Natural killer cell treated with Interleukin-12 subunit alpha and Interleukin-12 subunit beta and Interleukin-15 and Interleukin-18, amount 100 ng/mL, for 72 hours (primary cell): ENCODE data around the gene TXLNB. TPM values are rescaled to one million over a fixed set of nuclear protein-coding genes. Genes with fewer than 3 reads are reported as not detected.

Experiments
- ATAC-seq, 2 donors: fragments of 150-1000 bp; cut with Tn5 transposase in 1 of 2; sonication (Bioruptor Pico), chemical (Tn5 transposase) in 1 of 2; 2 replicates each; pipeline ENCODE4 v1.10.0; 2021
- DNase-seq: peaks from one replicate; pipeline ENCODE4 v3.0.0; 2022; ENCODE audit warnings: low spot score
- H3K27ac Mint-ChIP-seq, 2 donors: 1 replicate in 1 of 2; 2 replicates in 1 of 2; pipeline ENCODE4 v1.8.0; 2022; ENCODE audit warnings: mixed read lengths in 2 of 2, mild to moderate bottlenecking in 1 of 2, moderate library complexity in 1 of 2
- H3K27me3 Mint-ChIP-seq, 2 donors: 1 replicate in 1 of 2; 2 replicates in 1 of 2; pipeline ENCODE4 v1.8.0; 2022; ENCODE audit warnings: mixed read lengths in 2 of 2
- H3K36me3 Mint-ChIP-seq: one replicate; pipeline ENCODE4 v1.8.0; 2022; ENCODE audit warnings: mixed read lengths
- H3K4me1 Mint-ChIP-seq, 2 donors: 1 replicate in 1 of 2; 2 replicates in 1 of 2; pipeline ENCODE4 v1.8.0; 2022; ENCODE audit warnings: low read depth in 2 of 2, mixed read lengths in 2 of 2, mild to moderate bottlenecking in 1 of 2
- H3K4me3 Mint-ChIP-seq: one replicate; pipeline ENCODE4 v1.8.0; 2022; ENCODE audit warnings: mixed read lengths
- H3K9me3 Mint-ChIP-seq: 2 replicates; pipeline ENCODE4 v1.8.0; 2022; ENCODE audit warnings: mixed read lengths
- total RNA-seq, 2 donors: library from RNA; stranded (reverse); gene quantifications; one replicate each; pipeline ENCODE4 v1.2.3, GENCODE V29; 2022

Gene TXLNB
- total RNA-seq, 2 donors from 2014 or later = 0.05 TPM; not detected in 1

DNA sequence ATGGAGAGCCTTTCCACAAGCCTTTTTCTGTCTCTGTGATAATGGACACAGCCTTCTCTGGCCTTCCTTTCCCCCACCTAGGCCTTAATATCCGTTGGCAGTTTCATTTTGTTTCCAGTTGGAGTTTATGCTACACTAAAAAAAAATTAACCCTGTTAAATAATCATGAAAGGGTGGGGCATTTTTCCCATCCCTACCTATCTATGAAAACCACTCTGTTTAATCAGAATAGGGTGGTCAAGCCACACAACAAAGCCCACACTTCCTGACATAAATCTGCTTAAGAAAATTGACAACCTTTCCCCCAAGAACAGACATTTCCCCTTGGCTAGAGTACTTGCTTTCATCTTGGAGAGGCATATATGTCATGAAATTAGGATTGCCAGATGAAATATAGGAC, 14.2 kb downstream of the TXLNB start:
- ATAC-seq (no peak), DNase-seq (no peak)
- Mint-ChIP-seq H3K4me1 (peaks cover 13% of the 10 kb centered on the region in 2 donors), H3K4me3 (no peak overlapping the region), H3K27me3 (no peaks in the 10 kb centered on the region), H3K9me3 (no peaks in the 10 kb centered on the region), H3K27ac (peak overlapping the region; percentile 3 to 91), H3K36me3 (no peaks in the 10 kb centered on the region)

DNA sequence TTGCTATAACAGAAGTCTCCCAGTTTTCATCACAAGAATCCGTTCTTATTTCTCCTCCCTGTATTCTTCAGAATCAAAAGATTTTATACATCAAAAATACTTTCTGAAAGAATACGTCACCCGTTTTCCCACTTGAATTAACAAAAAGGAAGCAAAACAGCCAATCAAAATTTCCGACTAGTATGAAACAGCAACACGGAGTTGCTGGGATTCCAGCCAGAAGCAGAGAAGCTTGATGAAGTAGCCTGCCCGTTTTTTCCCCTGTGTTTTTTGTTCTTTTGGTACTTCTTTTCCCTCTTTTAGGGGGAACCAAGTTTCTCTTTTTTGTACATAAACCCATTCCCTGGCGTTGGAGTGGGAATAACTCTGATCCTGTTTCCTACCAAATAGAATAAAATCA, 14.6 kb downstream of the TXLNB start:
- Mint-ChIP-seq H3K36me3 (no peaks in the 10 kb centered on the region), H3K4me1 (peaks cover 13% of the 10 kb centered on the region in 2 donors), H3K27ac (peak overlapping the region; percentile 3 to 91), H3K27me3 (no peaks in the 10 kb centered on the region), H3K9me3 (no peaks in the 10 kb centered on the region), H3K4me3 (no peak overlapping the region)
- DNase-seq (no peak), ATAC-seq (no peak)

DNA sequence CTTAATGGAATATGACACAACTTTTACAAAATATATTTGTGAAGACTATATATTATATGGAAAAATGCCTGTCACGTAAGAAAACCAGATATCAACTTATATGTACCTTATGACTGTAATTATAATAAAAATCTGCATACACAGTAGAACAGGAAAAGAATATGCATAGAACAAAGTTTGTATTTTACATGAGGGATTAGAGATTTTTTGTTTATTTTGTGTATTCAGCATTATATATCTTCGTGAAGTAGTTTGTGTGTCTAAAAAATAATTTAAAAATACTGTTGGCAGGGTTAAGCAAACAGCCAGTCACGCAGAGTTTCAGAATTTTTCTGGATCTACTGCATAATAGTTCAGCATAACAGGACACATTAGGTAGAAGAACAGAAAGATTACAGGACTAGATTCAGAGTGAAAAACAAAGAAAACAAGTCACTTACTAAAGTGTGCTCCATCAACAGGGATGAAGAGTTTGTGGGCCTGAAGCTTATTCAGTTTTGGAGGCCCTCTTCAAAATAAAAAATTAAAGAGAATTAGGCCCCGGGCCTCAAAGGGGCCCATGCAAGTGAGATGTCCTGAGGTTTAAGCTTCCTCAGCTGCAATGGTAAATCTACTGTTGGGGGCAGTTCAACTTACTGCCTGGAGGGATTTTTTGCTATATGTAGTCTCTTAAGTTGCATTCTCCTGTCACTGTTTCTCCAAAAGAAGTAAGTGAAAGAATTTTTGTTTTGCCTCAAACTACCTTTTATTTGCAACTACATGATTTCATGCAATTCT, 16.3 kb downstream of the TXLNB start:
- no peaks in the 10 kb centered on the region for H3K9me3 Mint-ChIP-seq
- no peak overlapping the region for H3K4me3 Mint-ChIP-seq
- no peak overlapping the region for H3K27ac Mint-ChIP-seq
- peaks cover 13% of the 10 kb centered on the region in 2 donors for H3K4me1 Mint-ChIP-seq
- no peaks in the 10 kb centered on the region for H3K27me3 Mint-ChIP-seq
- no peaks in the 10 kb centered on the region for H3K36me3 Mint-ChIP-seq
- no peak for ATAC-seq
- DNase-seq = no peak

DNA sequence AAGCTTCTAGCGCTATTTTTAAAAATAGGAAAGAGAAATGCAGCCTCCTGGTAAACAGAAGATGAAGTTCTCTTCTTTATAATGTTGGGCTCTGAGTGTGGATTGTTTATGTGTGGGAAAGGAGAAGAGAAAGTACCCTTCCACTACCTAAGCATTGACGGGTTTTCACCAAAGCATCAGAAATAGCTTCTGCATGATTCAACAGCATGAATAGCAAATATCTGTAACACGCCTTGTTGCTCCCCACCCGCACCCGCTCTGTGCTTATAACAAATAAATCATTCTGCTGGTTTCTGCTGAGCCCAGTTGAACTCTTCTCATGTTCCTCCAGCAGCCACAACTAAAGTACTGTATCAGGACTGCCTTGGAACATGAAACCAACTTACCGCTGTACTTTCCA, 20.7 kb downstream of the TXLNB start:
- Mint-ChIP-seq H3K4me3 (no peak overlapping the region), H3K27me3 (no peaks in the 10 kb centered on the region)

DNA sequence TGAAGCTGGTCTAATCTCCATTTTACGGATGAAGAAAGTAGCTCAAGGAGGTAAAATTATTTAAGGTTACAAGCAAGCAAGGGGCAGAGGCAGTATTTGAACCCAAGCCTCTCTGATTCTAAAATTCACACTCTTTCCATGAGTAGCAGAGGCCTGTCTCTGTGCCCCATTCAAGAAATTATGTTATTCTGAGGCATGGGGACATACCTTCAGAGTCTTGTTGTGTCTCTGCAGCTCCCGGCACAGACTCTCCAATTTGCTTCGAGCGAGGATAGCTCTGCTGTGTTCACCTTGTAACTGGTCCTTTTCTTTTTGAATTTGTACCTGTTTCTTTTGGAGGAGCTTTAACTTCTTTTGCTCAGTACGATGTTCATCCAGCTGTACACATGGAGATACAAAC, 21.5 kb downstream of the TXLNB start:
- Mint-ChIP-seq H3K27ac (no peak overlapping the region), H3K4me3 (no peak overlapping the region), H3K36me3 (no peaks in the 10 kb centered on the region), H3K4me1 (no peaks in the 10 kb centered on the region), H3K9me3 (no peaks in the 10 kb centered on the region), H3K27me3 (no peaks in the 10 kb centered on the region)
- DNase-seq (no peak), ATAC-seq (no peak)

More for the DNA sequence above, 20.7 kb downstream of the TXLNB start:
- Mint-ChIP-seq H3K4me1 (no peaks in the 10 kb centered on the region), H3K27ac (no peak overlapping the region), H3K36me3 (no peaks in the 10 kb centered on the region), H3K9me3 (no peaks in the 10 kb centered on the region)
- ATAC-seq = no peak
- DNase-seq = no peak

DNA sequence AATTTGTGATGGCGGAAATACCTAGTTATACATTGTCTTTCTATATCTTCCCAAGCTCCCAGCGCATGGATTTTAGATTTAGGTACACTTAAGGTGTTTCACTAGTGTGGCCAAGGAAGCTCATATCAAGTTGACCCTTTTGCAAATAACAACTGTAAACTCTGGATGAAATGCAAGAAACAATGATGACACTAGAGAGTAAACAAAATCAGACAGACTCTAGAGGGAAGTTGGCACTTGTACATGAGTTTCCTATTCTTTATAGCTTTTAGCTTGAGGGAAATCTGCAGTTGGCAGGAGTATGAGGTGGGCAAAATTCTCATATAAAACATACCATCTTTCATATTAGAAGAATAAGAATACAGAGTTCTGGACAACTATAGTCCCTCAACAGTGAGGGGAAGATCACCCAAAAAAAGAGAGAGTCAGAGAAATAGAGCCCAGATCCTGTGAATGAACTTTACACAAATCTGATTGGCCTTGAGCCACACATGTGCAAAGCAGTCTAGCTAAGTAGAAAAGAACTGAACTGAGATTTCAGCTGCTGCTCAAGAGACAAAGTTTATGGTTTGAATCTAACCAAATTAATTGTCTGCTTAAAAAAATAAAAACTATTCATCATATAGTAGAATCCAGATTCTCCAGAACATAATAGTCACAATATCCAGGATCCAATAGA, 26.1 kb downstream of the TXLNB start:
- ATAC-seq = no peak
- no peaks in the 10 kb centered on the region for H3K9me3 Mint-ChIP-seq
- DNase-seq = no peak
- no peak overlapping the region for H3K4me3 Mint-ChIP-seq
- peaks cover 3 to 8% of the 10 kb centered on the region in 2 donors for H3K4me1 Mint-ChIP-seq
- H3K27ac Mint-ChIP-seq = no peak overlapping the region
- no peaks in the 10 kb centered on the region for H3K27me3 Mint-ChIP-seq
- H3K36me3 Mint-ChIP-seq = no peaks in the 10 kb centered on the region

DNA sequence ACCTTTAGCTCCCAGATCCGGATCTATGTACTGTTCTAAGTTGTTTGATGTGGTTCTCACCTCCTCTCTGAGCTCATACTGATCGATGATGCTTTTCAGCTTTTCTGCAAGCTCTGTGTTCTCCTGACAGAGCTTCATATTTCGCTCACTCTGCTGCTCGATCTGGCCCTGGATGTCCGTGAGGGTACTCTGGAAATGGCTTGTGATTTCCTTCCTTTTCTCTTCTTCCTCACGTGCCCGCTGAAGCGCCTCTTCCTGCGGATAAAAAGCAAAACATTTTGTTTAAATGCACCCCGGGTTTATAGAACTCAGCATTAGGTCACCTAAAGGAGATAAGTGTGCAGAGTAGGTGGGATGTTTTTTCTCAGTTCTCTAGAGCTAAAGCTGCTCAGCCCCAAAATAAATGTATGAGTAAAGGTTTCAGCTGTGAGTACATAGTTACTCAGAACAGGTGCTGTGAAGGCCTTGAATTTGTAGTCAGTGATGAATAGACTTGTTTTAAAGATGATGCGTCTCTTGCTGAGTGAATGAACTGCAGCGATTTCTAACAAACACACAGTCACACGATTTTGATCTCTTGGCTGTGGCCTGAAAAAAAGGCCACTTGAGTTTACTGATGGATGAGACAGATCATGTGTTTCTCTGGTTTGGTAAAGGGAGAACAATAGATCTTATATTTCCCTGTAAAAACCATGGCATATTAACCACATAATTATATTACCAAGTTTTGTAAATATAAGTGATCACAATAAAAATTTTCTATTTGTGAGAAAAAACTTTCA, 29.1 kb downstream of the TXLNB start:
- Mint-ChIP-seq H3K27ac (peak overlapping the region; percentile 22 to 53), H3K9me3 (no peaks in the 10 kb centered on the region), H3K4me3 (peak overlapping the region; percentile 55), H3K27me3 (no peaks in the 10 kb centered on the region), H3K4me1 (peaks cover 3 to 8% of the 10 kb centered on the region in 2 donors), H3K36me3 (no peaks in the 10 kb centered on the region)
- ATAC-seq (peak in 1 of 2 donors; percentile 74), DNase-seq (no peak)

DNA sequence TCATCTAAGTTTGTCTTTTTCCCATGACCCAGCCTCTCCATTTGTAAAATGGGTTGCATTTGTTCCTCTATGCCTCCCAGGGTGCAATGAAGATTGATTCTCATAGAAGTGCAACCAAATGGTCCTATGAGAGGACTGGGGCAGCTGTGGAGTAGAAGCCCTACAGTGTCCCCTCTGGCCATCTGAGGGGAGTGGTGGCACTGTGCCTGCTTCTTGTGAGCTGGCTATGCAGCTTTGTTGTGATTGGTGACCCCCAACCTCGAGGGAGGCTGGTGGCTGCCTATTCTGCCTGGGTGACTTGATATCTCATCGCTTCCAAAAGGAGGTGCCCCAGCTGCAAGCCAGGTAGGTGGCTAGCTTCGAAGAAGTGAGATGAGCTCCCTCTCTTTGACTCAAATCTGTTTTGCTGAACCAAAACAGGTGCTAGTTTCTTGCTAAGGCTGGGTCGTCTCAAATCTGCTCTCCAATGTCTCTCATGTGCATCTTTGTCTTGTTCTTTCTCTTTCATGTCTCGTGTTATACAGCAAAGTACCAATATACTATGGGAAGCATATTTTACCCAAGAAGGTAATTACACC, 33.9 kb downstream of the TXLNB start:
- Mint-ChIP-seq H3K27me3 (no peaks in the 10 kb centered on the region), H3K4me3 (no peak overlapping the region), H3K36me3 (no peaks in the 10 kb centered on the region), H3K4me1 (peaks cover 3 to 8% of the 10 kb centered on the region in 2 donors), H3K27ac (no peak overlapping the region), H3K9me3 (no peaks in the 10 kb centered on the region)
- ATAC-seq (no peak), DNase-seq (no peak)

DNA sequence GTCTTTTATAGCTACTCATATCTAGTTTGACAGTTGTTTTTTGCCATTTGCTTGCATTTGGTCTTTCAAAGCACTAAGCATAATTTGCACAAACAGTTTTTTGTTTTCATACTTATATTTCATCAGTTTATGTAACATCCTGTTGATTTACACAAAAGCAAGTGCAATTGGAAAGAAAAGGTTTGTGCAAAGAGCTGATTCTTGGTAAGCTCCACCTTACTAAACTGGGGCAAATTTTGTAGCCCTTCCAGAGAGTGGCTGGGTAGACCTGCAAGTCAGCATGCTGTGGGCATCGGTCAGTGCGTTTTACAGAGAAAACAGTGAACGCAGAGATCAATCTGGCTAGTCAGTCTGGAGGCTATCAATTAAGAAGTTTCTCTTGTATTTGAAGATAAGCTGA, 34.5 kb downstream of the TXLNB start:
- Mint-ChIP-seq H3K27me3 (no peaks in the 10 kb centered on the region), H3K36me3 (no peaks in the 10 kb centered on the region), H3K9me3 (no peaks in the 10 kb centered on the region), H3K27ac (no peak overlapping the region), H3K4me3 (no peak overlapping the region), H3K4me1 (peaks cover 0 to 2% of the 10 kb centered on the region in 2 donors)
- DNase-seq (no peak), ATAC-seq (no peak)

DNA sequence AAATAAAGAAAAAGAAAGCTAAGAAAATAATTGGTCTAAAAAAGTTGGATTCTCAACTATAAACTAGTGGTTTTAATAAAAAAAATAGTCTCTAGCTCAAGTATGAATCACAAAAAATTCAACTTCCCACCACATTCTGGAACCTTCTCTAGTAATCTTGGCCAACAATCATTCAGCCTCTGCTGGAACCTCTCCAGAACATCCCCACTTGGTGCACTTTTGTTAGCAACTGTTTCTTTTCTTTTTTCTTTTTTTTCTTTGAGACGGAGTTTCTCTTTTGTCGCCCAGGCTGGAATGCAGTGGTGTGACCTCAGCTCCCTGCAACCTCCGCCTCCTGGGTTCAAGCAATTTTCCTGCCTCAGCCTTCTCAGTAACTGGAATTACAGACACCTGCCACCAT, 35.7 kb downstream of the TXLNB start:
- Mint-ChIP-seq H3K27ac (no peak overlapping the region), H3K36me3 (no peaks in the 10 kb centered on the region), H3K4me3 (no peak overlapping the region), H3K27me3 (no peaks in the 10 kb centered on the region), H3K4me1 (peaks cover 8 to 10% of the 10 kb centered on the region in 2 donors), H3K9me3 (no peaks in the 10 kb centered on the region)
- DNase-seq = no peak
- no peak for ATAC-seq

DNA sequence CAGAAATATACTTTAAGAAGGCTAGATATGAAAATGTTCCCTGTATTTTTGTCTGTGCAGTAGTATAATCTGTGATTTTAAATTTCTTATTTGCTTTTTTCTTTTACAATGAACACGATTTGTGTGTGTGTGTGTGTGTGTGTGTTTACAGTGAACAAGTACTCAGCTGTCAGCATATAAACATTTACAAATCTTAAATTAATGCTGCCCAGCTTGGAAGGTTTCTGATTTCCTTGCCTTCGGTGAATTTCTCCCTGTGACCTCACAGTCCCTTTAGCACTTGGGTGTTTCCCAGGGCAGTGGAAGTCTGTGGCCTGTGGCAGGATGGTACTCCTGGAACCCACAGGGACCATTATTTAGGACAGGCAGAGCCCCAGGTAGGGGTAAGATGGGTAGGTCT, 37.6 kb downstream of the TXLNB start:
- Mint-ChIP-seq H3K4me3 (no peak overlapping the region), H3K4me1 (peaks cover 23 to 27% of the 10 kb centered on the region in 2 donors)

DNA sequence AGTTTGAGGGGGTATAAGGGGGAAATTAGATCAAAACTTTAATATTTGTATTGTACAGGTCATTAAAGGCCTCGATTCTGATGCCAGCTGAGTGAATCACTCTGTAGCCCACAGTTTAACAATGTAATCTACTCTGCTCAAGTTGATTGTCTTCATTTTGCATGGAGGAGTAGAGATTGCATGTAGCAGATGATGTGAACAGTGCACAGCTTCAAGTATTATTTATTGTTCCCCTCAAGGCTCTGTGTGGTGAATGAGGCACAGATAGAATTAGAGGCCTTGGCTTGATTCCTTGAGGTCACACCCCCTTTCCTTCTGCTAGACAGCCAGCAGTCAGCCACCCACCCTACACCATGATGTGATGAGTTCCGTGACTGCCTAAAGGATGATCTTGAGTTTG, 38.1 kb downstream of the TXLNB start:
- H3K27me3 Mint-ChIP-seq = no peaks in the 10 kb centered on the region
- H3K9me3 Mint-ChIP-seq = peaks cover 3% of the 10 kb centered on the region
- H3K27ac Mint-ChIP-seq = no peak overlapping the region
- no peak overlapping the region for H3K4me3 Mint-ChIP-seq
- DNase-seq (no peak), ATAC-seq (no peak)
- H3K36me3 Mint-ChIP-seq = no peaks in the 10 kb centered on the region
- peaks cover 23 to 28% of the 10 kb centered on the region in 2 donors for H3K4me1 Mint-ChIP-seq

More for the DNA sequence above, 37.6 kb downstream of the TXLNB start:
- ATAC-seq (no peak), DNase-seq (no peak)
- Mint-ChIP-seq H3K9me3 (peaks cover 3% of the 10 kb centered on the region), H3K27me3 (no peaks in the 10 kb centered on the region), H3K27ac (no peak overlapping the region), H3K36me3 (no peaks in the 10 kb centered on the region)

DNA sequence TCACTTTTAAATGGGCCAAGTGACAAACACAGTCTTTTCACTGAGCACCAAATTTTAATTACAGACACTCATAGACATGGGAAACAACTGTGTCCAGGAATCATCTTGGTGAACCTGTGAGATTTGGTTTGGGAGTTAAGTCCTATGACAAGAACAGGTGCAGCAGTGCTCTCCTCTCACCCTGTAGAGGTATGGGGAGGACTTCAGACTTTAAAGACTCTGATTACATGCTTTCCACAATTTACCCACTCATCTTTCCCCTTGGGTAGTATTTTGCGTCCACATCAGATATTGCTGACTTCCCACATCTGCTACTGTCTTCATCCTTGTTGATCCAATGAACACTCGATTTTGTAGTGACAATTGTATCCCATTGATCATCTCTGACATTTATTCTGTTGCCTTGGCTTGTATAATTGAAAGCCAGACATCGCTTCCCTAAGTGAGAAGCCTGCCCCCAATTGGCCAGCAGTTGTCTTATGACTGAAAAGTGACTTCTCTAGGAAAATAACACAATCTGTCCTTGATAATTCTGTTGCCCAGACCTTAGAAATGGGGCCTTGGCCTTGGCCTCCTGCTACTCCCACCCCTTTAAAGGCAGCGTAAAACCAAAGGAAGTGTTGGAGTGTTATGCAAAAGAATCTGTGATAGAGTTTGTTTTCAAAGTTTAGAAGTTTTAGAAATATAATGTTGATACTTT, 40.0 kb downstream of the TXLNB start:
- DNase-seq (no peak), ATAC-seq (no peak)
- no peaks in the 10 kb centered on the region for H3K27me3 Mint-ChIP-seq
- H3K9me3 Mint-ChIP-seq = peaks cover 3% of the 10 kb centered on the region
- H3K4me1 Mint-ChIP-seq = peaks cover 25 to 32% of the 10 kb centered on the region in 2 donors
- peak overlapping the region; percentile 66 for H3K4me3 Mint-ChIP-seq
- H3K36me3 Mint-ChIP-seq = no peaks in the 10 kb centered on the region
- peak overlapping the region; percentile 27 to 69 for H3K27ac Mint-ChIP-seq
